Pancreas (tissue), 10 donors: ENCODE data around the gene IL5. TPM values are rescaled to one million over a fixed set of nuclear protein-coding genes. Genes with fewer than 3 reads are reported as not detected.

ENCODE experiments used
- ATAC-seq, 4 donors: fragments of 200-7000 bp; cut with Tn5 transposase; one replicate each; pipeline versions ENCODE4 v1.8.0 to v1.9.1; 2020; ENCODE audit warnings: mild to moderate bottlenecking in 4 of 4, moderate library complexity in 4 of 4
- DNase-seq, 6 donors: peaks; one replicate each; pipeline ENCODE4 v3.0.0-alpha.2; 2020
- FAIRE-seq: peaks from 2 replicates; lab custom pipeline; 2012; peaks lifted over from hg19 to GRCh38; lab: Jason Lieb, UNC
- H3K27ac ChIP-seq, 4 donors: fragments of 200-600 bp; sonication (generic); 1 replicate in 3 of 4; 2 replicates in 1 of 4; pipeline versions ENCODE4 v1.5.0 to v1.8.0; 2020
- H3K27me3 ChIP-seq, 4 donors: fragments of 200-600 bp; one replicate each; pipeline ENCODE4 v1.8.0; 2021
- H3K36me3 ChIP-seq, 3 donors: fragments of 200-600 bp; sonication (generic) in 1 of 3; one replicate each; pipeline versions ENCODE4 v1.5.0 to v1.8.0; 2020 to 2021
- H3K4me1 ChIP-seq, 3 donors: fragments of 200-600 bp; one replicate each; pipeline ENCODE4 v1.8.0; 2021
- H3K4me3 ChIP-seq, 4 donors: fragments of 200-600 bp; sonication (generic) in 2 of 4; one replicate each; pipeline versions ENCODE4 v1.5.0 to v1.8.0; 2020 to 2021
- H3K9me3 ChIP-seq, 4 donors: fragments of 200-600 bp; one replicate each; pipeline ENCODE4 v1.8.0; 2021
- WGBS, 2 donors: extraction: QIAGEN DNeasy Blood & Tissue Kit; methylation state at CpG; one replicate each; pipeline ENCODE4 v1.1.7; 2013; 5-methylcytosine and 5-hydroxymethylcytosine counted together
- intact Hi-C, 3 donors: fragments of 100-400 bp; cut with DNase I; formaldehyde crosslinking; loops; one replicate each; pipeline versions ENCODE4 v1.11.1 to v1.14.2; 2022
- polyA plus RNA-seq, 2 donors: library from polyadenylated mRNA; stranded (reverse); fragments of 200-250 nt; gene quantifications; one replicate each; pipeline ENCODE4 v1.2.3, GENCODE V29; 2013
- total RNA-seq, 6 donors: library from RNA; stranded (reverse); fragmentation: NEBNext Ultra II Directional in 4 of 6; extraction: Animal tissue kit (Norgen Biotek cat#: 25700) in 4 of 6; gene quantifications; one replicate each; pipeline versions ENCODE4 v1.2.1 to v1.2.4, GENCODE V29; 2021 to 2023
- TF ChIP-seq, protein P1 (sequence below), 4 donors: fragments of 200-600 bp; sonication (generic) in 3 of 4; IDR thresholded peaks; one replicate each; pipeline versions ENCODE4 v1.5.0 to v1.8.0; 2021; ENCODE audit warnings: antibody characterized with exemption in 4 of 4
- donor health status: healthy with polysubstance abuse.
- donor health status: DM: no; HTN: no; CAD: no; lungs with moderate emphysema.
- donor health status: DM: no; HTN: no; CAD: no.
- donor health status: control.
- donor health status: control.
- donor health status: Bipolar disorder and iron deficiency.
- donor health status: DM: yes; HTN: yes; CAD: no.
- donor health status: DM: no; HTN: no; CAD: no.
- donor health status: DM: no; HTN: no; CAD: no.
- donor health status: DM: yes; HTN: yes; CAD: no.

IL5 gene
- total and polyA plus RNA-seq, 8 donors: not detected

DNA sequence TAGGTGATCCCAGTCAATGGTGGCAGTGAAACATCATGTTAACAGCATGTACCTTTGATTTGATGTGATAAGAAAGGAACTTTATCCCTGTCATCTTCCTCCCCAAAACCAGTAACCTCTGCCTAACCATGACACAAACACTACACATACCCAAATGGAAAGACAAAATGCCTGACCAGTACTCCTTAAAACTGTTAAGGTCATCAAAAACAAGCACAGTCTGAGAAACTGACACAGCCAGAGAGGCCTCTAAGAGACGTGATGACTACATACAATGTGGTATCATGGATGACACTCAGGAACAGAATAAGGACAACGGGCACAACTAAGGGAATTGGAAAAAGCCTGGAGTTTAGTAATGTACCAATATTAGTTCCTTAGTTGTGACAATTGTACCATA, 3.9 kb upstream of the IL5 start:
- no peaks in the 10 kb centered on the region for H3K4me1 ChIP-seq
- intact Hi-C loops: no loop called here
- no peaks in the 10 kb centered on the region for H3K36me3 ChIP-seq
- no peak overlapping the region for H3K27ac ChIP-seq
- H3K4me3 ChIP-seq: no peak overlapping the region
- no peaks in the 10 kb centered on the region for H3K27me3 ChIP-seq
- no peaks in the 10 kb centered on the region for H3K9me3 ChIP-seq
- TF ChIP-seq, protein P1, sequence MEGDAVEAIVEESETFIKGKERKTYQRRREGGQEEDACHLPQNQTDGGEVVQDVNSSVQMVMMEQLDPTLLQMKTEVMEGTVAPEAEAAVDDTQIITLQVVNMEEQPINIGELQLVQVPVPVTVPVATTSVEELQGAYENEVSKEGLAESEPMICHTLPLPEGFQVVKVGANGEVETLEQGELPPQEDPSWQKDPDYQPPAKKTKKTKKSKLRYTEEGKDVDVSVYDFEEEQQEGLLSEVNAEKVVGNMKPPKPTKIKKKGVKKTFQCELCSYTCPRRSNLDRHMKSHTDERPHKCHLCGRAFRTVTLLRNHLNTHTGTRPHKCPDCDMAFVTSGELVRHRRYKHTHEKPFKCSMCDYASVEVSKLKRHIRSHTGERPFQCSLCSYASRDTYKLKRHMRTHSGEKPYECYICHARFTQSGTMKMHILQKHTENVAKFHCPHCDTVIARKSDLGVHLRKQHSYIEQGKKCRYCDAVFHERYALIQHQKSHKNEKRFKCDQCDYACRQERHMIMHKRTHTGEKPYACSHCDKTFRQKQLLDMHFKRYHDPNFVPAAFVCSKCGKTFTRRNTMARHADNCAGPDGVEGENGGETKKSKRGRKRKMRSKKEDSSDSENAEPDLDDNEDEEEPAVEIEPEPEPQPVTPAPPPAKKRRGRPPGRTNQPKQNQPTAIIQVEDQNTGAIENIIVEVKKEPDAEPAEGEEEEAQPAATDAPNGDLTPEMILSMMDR (IDR thresholded peaks at IDR 0.05): no peak
- FAIRE-seq (no peak), DNase-seq (no peak), ATAC-seq (no peak)
- WGBS, 2 donors: 71 to 80% methylated on average over 2 of the region's 2 CpGs

DNA sequence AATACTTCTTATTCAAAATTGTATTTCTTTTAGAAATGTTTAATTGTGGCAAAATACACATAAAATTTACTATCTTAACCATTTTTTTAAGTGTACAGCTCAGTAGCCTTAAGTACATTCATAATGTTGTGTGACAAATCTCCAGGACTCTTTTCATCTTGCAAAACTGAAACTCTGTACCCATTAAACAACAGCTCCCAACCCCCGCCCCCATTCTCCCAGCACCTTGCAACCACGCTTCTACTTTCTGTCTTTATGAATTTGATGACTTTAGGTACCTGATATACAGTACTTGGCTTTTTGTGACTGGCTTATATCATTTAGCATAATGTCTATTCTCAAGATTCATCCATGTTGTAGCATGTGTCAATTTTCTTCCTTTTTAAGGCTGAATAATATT, 2.8 kb upstream of the IL5 start:
- intact Hi-C loops: no loop called here
- no peak for FAIRE-seq
- Histone ChIP-seq H3K27me3 (no peaks in the 10 kb centered on the region), H3K36me3 (no peaks in the 10 kb centered on the region), H3K27ac (no peak overlapping the region), H3K4me3 (no peak overlapping the region), H3K4me1 (no peaks in the 10 kb centered on the region), H3K9me3 (no peaks in the 10 kb centered on the region)
- DNase-seq: no peak
- 87 to 90% methylated on average over 2 of the region's 2 CpGs for WGBS, 2 donors
- TF ChIP-seq, protein P1 (IDR thresholded peaks at IDR 0.05): no peak
- ATAC-seq: no peak

- FAIRE-seq: no peak
- Histone ChIP-seq H3K4me1 (no peaks in the 10 kb centered on the region), H3K9me3 (no peaks in the 10 kb centered on the region), H3K4me3 (no peak overlapping the region), H3K27me3 (no peaks in the 10 kb centered on the region), H3K36me3 (no peaks in the 10 kb centered on the region), H3K27ac (no peak overlapping the region)
- intact Hi-C loops: no loop called here
- TF ChIP-seq, protein P1 (IDR thresholded peaks at IDR 0.05): no peak
- 85 to 93% methylated on average over 4 of the region's 4 CpGs for WGBS, 2 donors
- no peak for ATAC-seq
- no peak for DNase-seq
These were observed 2.6 kb downstream of the IL5 start for GRCh38 chr5:132540764-132541163.

- H3K27me3 ChIP-seq: no peaks in the 10 kb centered on the region
- H3K4me1 ChIP-seq: no peaks in the 10 kb centered on the region
- DNase-seq (no peak), ATAC-seq (no peak), FAIRE-seq (no peak)
- H3K27ac ChIP-seq: no peak overlapping the region
- H3K9me3 ChIP-seq: no peaks in the 10 kb centered on the region
- intact Hi-C loops: no loop called here
- TF ChIP-seq, protein P1 (IDR thresholded peaks at IDR 0.05): no peak
- H3K4me3 ChIP-seq: no peak overlapping the region
- no peaks in the 10 kb centered on the region for H3K36me3 ChIP-seq
- 74 to 75% methylated on average over 5 of the region's 5 CpGs for WGBS, 2 donors
These were observed 3.2 kb downstream of the IL5 start for GRCh38 chr5:132540149-132540548.

GRCh38 chr5:132539716-132540115, 3.6 kb downstream of the IL5 start:
- no peak for DNase-seq
- intact Hi-C loops: no loop called here
- Histone ChIP-seq H3K36me3 (no peaks in the 10 kb centered on the region), H3K4me1 (no peaks in the 10 kb centered on the region), H3K9me3 (no peaks in the 10 kb centered on the region), H3K27me3 (no peaks in the 10 kb centered on the region), H3K4me3 (no peak overlapping the region), H3K27ac (no peak overlapping the region)
- ATAC-seq: no peak
- no peak for FAIRE-seq
- 51 to 62% methylated on average over 4 of the region's 4 CpGs for WGBS, 2 donors
- TF ChIP-seq, protein P1 (IDR thresholded peaks at IDR 0.05): no peak
